HepG2 (cell line): Measurements from ENCODE around the gene PRKAR1B. TPM values are rescaled to one million over a fixed set of nuclear protein-coding genes. Genes with fewer than 3 reads are reported as not detected.
A peak's percentile ranks its signal among the peaks of the same experiment; 100 is the strongest.

ENCODE experiments used
- BCL3 ChIP-seq: sonication (generic); formaldehyde crosslinking; IDR thresholded peaks from 2 replicates; pipeline ENCODE4 v1.5.1; 2020; ENCODE audit warnings: mild to moderate bottlenecking, missing genetic modification reagents, moderate library complexity
- CBFB ChIP-seq: sonication (generic); formaldehyde crosslinking; IDR thresholded peaks from 2 replicates; pipeline ENCODE4 v1.4.0; 2020; ENCODE audit warnings: missing genetic modification reagents
- CENPT ChIP-seq: sonication (generic); formaldehyde crosslinking; IDR thresholded peaks from 2 replicates; pipeline ENCODE4 v1.8.0; 2022; ENCODE audit warnings: low read depth, mild to moderate bottlenecking, moderate library complexity, missing genetic modification reagents
- CREB1 ChIP-seq, 2 experiments: fragments of 450-650 bp in 1 of 2; IDR thresholded peaks; 2 replicates each; pipeline ENCODE4 v1.6.1; 2016 to 2017; ENCODE audit warnings: control low read depth in 1 of 2, mild to moderate bottlenecking in 1 of 2, missing compliant biosample characterization in 1 of 2, missing genetic modification characterization in 1 of 2
- FLYWCH1 ChIP-seq: sonication (generic); formaldehyde crosslinking; IDR thresholded peaks from 2 replicates; pipeline ENCODE4 v1.8.1; 2023; ENCODE audit warnings: mild to moderate bottlenecking, missing genetic modification reagents
- GABPB1 ChIP-seq: IDR thresholded peaks from 2 replicates; pipeline ENCODE4 v1.6.1; 2016; ENCODE audit warnings: mild to moderate bottlenecking, missing genetic modification reagents, moderate library complexity, missing compliant biosample characterization
- HDAC6 ChIP-seq: fragments of 200-600 bp; sonication (generic); IDR thresholded peaks from 2 replicates; pipeline ENCODE4 v1.7.0; 2017; ENCODE audit warnings: mild to moderate bottlenecking, antibody characterized with exemption, low read length, low read depth
- HNRNPH1 ChIP-seq: fragments of 200-400 bp; formaldehyde crosslinking; optimal IDR thresholded peaks from 2 replicates; pipeline ENCODE3; 2017; ENCODE audit warnings: mild to moderate bottlenecking, low read depth, low read length
- HOXA5 ChIP-seq: sonication (generic); formaldehyde crosslinking; IDR thresholded peaks from 2 replicates; pipeline ENCODE4 v1.4.0; 2020; ENCODE audit warnings: missing genetic modification reagents
- KLF15 ChIP-seq: sonication (generic); formaldehyde crosslinking; IDR thresholded peaks from 2 replicates; pipeline ENCODE4 v1.8.1; 2023; ENCODE audit warnings: borderline replicate concordance, mild to moderate bottlenecking, inconsistent platforms, missing genetic modification reagents, mixed read lengths
- NCOA5 ChIP-seq: sonication (generic); formaldehyde crosslinking; IDR thresholded peaks from 2 replicates; pipeline ENCODE4 v1.4.0; 2020; ENCODE audit warnings: missing genetic modification reagents
- SPEN ChIP-seq: sonication (generic); formaldehyde crosslinking; IDR thresholded peaks from 2 replicates; pipeline ENCODE4 v1.5.1; 2020; ENCODE audit warnings: low read depth, mild to moderate bottlenecking, missing genetic modification reagents
- SUZ12 ChIP-seq: fragments of 150-350 bp; IDR thresholded peaks from 2 replicates; pipeline ENCODE4 v1.6.1; 2014; ENCODE audit warnings: low read depth, low read length
- TP53 ChIP-seq: sonication (generic); formaldehyde crosslinking; conservative IDR thresholded peaks from 2 replicates; pipeline ENCODE4 v1.4.0; 2020; ENCODE audit warnings: missing genetic modification reagents
- U2AF2 ChIP-seq: fragments of 200-400 bp; formaldehyde crosslinking; IDR thresholded peaks from 2 replicates; pipeline ENCODE4 v1.6.1; 2017; ENCODE audit warnings: low read depth, mild to moderate bottlenecking, low read length
- ZFP62 ChIP-seq: sonication (generic); formaldehyde crosslinking; IDR thresholded peaks from 2 replicates; pipeline ENCODE4 v1.4.0; 2020; ENCODE audit warnings: missing genetic modification reagents
- ZNF282 ChIP-seq: fragments of 450-650 bp; IDR thresholded peaks from 2 replicates; pipeline ENCODE4 v1.6.1; 2018; ENCODE audit not compliant: partially characterized antibody
- ZNF326 ChIP-seq: sonication (generic); formaldehyde crosslinking; IDR thresholded peaks from 2 replicates; pipeline ENCODE4 v1.4.0; 2020; ENCODE audit warnings: missing genetic modification reagents, borderline replicate concordance
- ZNF567 ChIP-seq: sonication (generic); formaldehyde crosslinking; IDR thresholded peaks from 2 replicates; pipeline ENCODE4 v1.8.1; 2023; ENCODE audit warnings: mild to moderate bottlenecking, missing genetic modification reagents, borderline replicate concordance
- ZNF75D ChIP-seq: sonication (generic); formaldehyde crosslinking; IDR thresholded peaks from 2 replicates; pipeline ENCODE4 v1.8.1; 2023; ENCODE audit warnings: missing genetic modification reagents, mild to moderate bottlenecking, borderline replicate concordance
- ZNF782 ChIP-seq: sonication (generic); formaldehyde crosslinking; IDR thresholded peaks from 2 replicates; pipeline ENCODE4 v1.4.0; 2020; ENCODE audit warnings: missing genetic modification reagents, mild to moderate bottlenecking, borderline replicate concordance
- ZNF788 ChIP-seq: sonication (generic); formaldehyde crosslinking; IDR thresholded peaks from 2 replicates; pipeline ENCODE4 v1.5.0; 2020; ENCODE audit warnings: mild to moderate bottlenecking, missing genetic modification reagents, borderline replicate concordance
- ZNF816 ChIP-seq: sonication (generic); formaldehyde crosslinking; IDR thresholded peaks from 2 replicates; pipeline ENCODE4 v1.8.0; 2022; ENCODE audit warnings: missing genetic modification reagents, mild to moderate bottlenecking, borderline replicate concordance
- polyA plus RNA-seq, 8 experiments: library from polyadenylated mRNA; depleted of rRNA in 3 of 8; stranded (reverse) in 7 of 8; unstranded in 1 of 8; fragments of >200 nt; fragmentation: Illumina TruSeq in 4 of 8; extraction: Trizol in 4 of 8; gene quantifications; 2 replicates each; pipeline versions ENCODE4 v1.2.1 to v1.2.3, GENCODE V29; 2011 to 2016; ENCODE audit warnings: low read depth in 4 of 8, missing spikeins in 1 of 8, mixed read lengths in 1 of 8; ENCODE audit not compliant: insufficient read depth in 1 of 8
- total RNA-seq, 5 experiments: library from RNA; depleted of rRNA; stranded (reverse); fragments of >200 nt; fragmentation: Illumina TruSeq; extraction: Trizol; gene quantifications; 2 replicates each; pipeline ENCODE4 v1.2.3, GENCODE V29; 2016; ENCODE audit warnings: low read depth in 1 of 5
- TF ChIP-seq, protein P1 (sequence below): sonication (generic); formaldehyde crosslinking; IDR thresholded peaks from 2 replicates; pipeline ENCODE4 v1.4.0; 2020; ENCODE audit warnings: low read depth, mild to moderate bottlenecking, missing genetic modification reagents
- TF ChIP-seq, protein P2 (sequence below): sonication (generic); formaldehyde crosslinking; IDR thresholded peaks from 2 replicates; pipeline ENCODE4 v1.5.0; 2020; ENCODE audit warnings: missing genetic modification reagents
- TF ChIP-seq, protein P3 (sequence below), 2 experiments: sonication (generic) in 1 of 2; formaldehyde crosslinking in 1 of 2; IDR thresholded peaks; 2 replicates each; pipeline versions ENCODE4 v1.5.1 to v1.6.1; 2011 to 2020; ENCODE audit warnings: borderline replicate concordance in 1 of 2, low read depth in 1 of 2, low read length in 1 of 2, mild to moderate bottlenecking in 1 of 2, missing genetic modification reagents in 1 of 2, moderate library complexity in 1 of 2

PRKAR1B gene
- total and polyA plus RNA-seq, 2 of the 13 experiments (the other 11 are each of a cell fraction or from before 2014, with no cell fraction given), result 7.9 to 28.2 TPM

- TF ChIP-seq, protein P1, sequence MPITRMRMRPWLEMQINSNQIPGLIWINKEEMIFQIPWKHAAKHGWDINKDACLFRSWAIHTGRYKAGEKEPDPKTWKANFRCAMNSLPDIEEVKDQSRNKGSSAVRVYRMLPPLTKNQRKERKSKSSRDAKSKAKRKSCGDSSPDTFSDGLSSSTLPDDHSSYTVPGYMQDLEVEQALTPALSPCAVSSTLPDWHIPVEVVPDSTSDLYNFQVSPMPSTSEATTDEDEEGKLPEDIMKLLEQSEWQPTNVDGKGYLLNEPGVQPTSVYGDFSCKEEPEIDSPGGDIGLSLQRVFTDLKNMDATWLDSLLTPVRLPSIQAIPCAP (CRISPR knock-in tag), result no peak
- TF ChIP-seq U2AF2 (no peak), CBFB (CRISPR knock-in tag) (peak; percentile 81; the same call in 1 of the 2 replicates), CENPT (CRISPR knock-in tag) (no peak), KLF15 (CRISPR knock-in tag) (no peak), NCOA5 (CRISPR knock-in tag) (no peak), SUZ12 (no peak), HOXA5 (CRISPR knock-in tag) (0 out of 2 replicates have a peak, but pooled peaks have one; percentile 35), TP53 (CRISPR knock-in tag) (no peak), SPEN (CRISPR knock-in tag) (peak; percentile 87; the same call in 1 of the 2 replicates), CREB1 (IDR thresholded peaks at IDR 0.05) (peak; percentile 75), CREB1 (CRISPR knock-in tag; IDR thresholded peaks at IDR 0.05) (peak; percentile 76; the same call in 1 of the 2 replicates), ZNF326 (CRISPR knock-in tag) (no peak), HDAC6 (no peak), ZNF816 (CRISPR knock-in tag) (no peak), FLYWCH1 (CRISPR knock-in tag) (no peak), ZNF788 (CRISPR knock-in tag) (peak; percentile 78; the same call in 1 of the 2 replicates), ZNF282 (no peak), ZNF75D (no peak), BCL3 (CRISPR knock-in tag) (0 out of 2 replicates have a peak, but pooled peaks have one; percentile 16), ZFP62 (CRISPR knock-in tag) (no peak), ZNF782 (CRISPR knock-in tag) (no peak; the same call in 1 of the 2 replicates), HNRNPH1 (no peak), GABPB1 (peak; percentile 64), ZNF567 (CRISPR knock-in tag) (no peak)
- TF ChIP-seq, protein P2, sequence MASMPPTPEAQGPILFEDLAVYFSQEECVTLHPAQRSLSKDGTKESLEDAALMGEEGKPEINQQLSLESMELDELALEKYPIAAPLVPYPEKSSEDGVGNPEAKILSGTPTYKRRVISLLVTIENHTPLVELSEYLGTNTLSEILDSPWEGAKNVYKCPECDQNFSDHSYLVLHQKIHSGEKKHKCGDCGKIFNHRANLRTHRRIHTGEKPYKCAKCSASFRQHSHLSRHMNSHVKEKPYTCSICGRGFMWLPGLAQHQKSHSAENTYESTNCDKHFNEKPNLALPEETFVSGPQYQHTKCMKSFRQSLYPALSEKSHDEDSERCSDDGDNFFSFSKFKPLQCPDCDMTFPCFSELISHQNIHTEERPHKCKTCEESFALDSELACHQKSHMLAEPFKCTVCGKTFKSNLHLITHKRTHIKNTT (CRISPR knock-in tag), result no peak
- TF ChIP-seq, protein P3, sequence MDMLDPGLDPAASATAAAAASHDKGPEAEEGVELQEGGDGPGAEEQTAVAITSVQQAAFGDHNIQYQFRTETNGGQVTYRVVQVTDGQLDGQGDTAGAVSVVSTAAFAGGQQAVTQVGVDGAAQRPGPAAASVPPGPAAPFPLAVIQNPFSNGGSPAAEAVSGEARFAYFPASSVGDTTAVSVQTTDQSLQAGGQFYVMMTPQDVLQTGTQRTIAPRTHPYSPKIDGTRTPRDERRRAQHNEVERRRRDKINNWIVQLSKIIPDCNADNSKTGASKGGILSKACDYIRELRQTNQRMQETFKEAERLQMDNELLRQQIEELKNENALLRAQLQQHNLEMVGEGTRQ (IDR thresholded peaks at IDR 0.05; ENCODE audit: low read depth, low read length), result no peak
- TF ChIP-seq, protein P3 (CRISPR knock-in tag; IDR thresholded peaks at IDR 0.05; ENCODE audit: borderline replicate concordance), result no peak
These were observed 223.4 kb downstream of the PRKAR1B start (continued) for GRCh38 chr7:503575-504111.
